Measurements from ENCODE around the gene GAGE12C.
"Not testable (repeated sequence)": the region's sequence is repeated elsewhere in the genome, so short reads cannot be mapped to it uniquely, and the experiment has no call there.

GRCh38 chrX:49541433-49541832 is 9.5 kb downstream of the GAGE12C start, which contains the start of gene GAGE12D:
- not testable (repeated sequence) for TF ChIP-seq CTCF (conservative IDR thresholded peaks at IDR 0.05; ENCODE audit: low read depth, low read length); RAD21 (IDR thresholded peaks at IDR 0.05; ENCODE audit: low read length); CEBPB (IDR thresholded peaks at IDR 0.05; ENCODE audit: low read depth, low read length)
